HCT116 (cell line): ENCODE data around the gene SIGMAR1. TPM values are rescaled to one million over a fixed set of nuclear protein-coding genes. Genes with fewer than 3 reads are reported as not detected.

ENCODE experiments used
- ATAC-seq: fragments of 200-7000 bp; cut with Tn5 transposase; 2 replicates; pipeline ENCODE4 v1.9.1; 2020; ENCODE audit warnings: mild to moderate bottlenecking, moderate library complexity
- BruUV-seq: library from RNA; stranded (reverse); fragments of 400-500 nt; replicated peaks from 2 replicates; lab custom pipeline; 2021; lab: Mats Ljungman, UMichigan
- CTCF ChIA-PET: fragments of 300-600 bp; sonication (Branson Sonifier 250); formaldehyde crosslinking; loops from one replicate; lab custom pipeline; 2021; ENCODE audit warnings: antibody characterized with exemption; lab: Charles Lee
- POLR2A ChIA-PET: fragments of 300-600, 350-600 bp; sonication (Branson Sonifier 250); formaldehyde crosslinking; loops from one replicate; lab custom pipeline; 2021; ENCODE audit warnings: antibody characterized with exemption; lab: Charles Lee
- RAD21 ChIA-PET, 2 experiments: fragments of 300-600 bp; sonication (Branson Sonifier 250); formaldehyde crosslinking; loops; one replicate each; lab custom pipeline; 2023; ENCODE audit warnings: low total read pairs in 2 of 2; ENCODE audit not compliant: uncharacterized antibody in 2 of 2, unreplicated experiment in 2 of 2, low non-redundant PET in 1 of 2; lab: Charles Lee
- DNase-seq: peaks from one replicate; pipeline ENCODE4 v3.0.0-alpha.2; 2010; ENCODE audit warnings: low read depth, low spot score
- H2AFZ ChIP-seq: fragments of 200-600 bp; shearing (Covaris generic), sonication (generic); 2 replicates; pipeline ENCODE4 v1.6.1; 2017; ENCODE audit warnings: low read depth, mixed run types, mixed read lengths, antibody characterized with exemption, low read length; ENCODE audit not compliant: poor library complexity, severe bottlenecking
- H3K27ac ChIP-seq: 2 replicates; pipeline ENCODE4 v1.5.1; 2012; ENCODE audit warnings: low read depth, low read length
- H3K27me3 ChIP-seq: fragments of 200-600 bp; sonication (generic); 2 replicates; pipeline ENCODE4 v1.6.1; 2016; ENCODE audit warnings: mixed run types, low read length, mixed read lengths; ENCODE audit not compliant: insufficient read depth
- H3K36me3 ChIP-seq, 2 experiments: fragments of 200-500 bp in 1 of 2; fragments of 200-600 bp in 1 of 2; sonication (Bioruptor generic) in 1 of 2; sonication (generic) in 1 of 2; 2 replicates each; pipeline versions ENCODE4 v1.5.1 to v1.6.1; 2014 to 2016; ENCODE audit warnings: low read length in 2 of 2, inconsistent platforms in 1 of 2, mixed read lengths in 1 of 2, mixed run types in 1 of 2; ENCODE audit not compliant: insufficient read depth in 2 of 2, control insufficient read depth in 1 of 2
- H3K4me1 ChIP-seq, 2 experiments: fragments of 200-600 bp in 1 of 2; sonication (generic) in 1 of 2; 2 replicates each; pipeline versions ENCODE4 v1.5.1 to v1.6.1; 2012 to 2017; ENCODE audit warnings: low read length in 2 of 2, inconsistent platforms in 1 of 2, mild to moderate bottlenecking in 1 of 2, mixed read lengths in 1 of 2, mixed run types in 1 of 2, moderate library complexity in 1 of 2; ENCODE audit not compliant: insufficient read depth in 2 of 2, control insufficient read depth in 1 of 2
- H3K4me2 ChIP-seq: fragments of 200-600 bp; sonication (generic); 2 replicates; pipeline ENCODE4 v1.6.1; 2017; ENCODE audit warnings: mixed run types, low read length, mixed read lengths
- H3K4me3 ChIP-seq, 2 experiments: fragments of 200-600 bp in 1 of 2; sonication (generic) in 1 of 2; replicated peaks in 1 of 2; 2 replicates each; pipeline ENCODE4 v1.5.1; 2011 to 2016; ENCODE audit warnings: low read length in 2 of 2, control low read depth in 1 of 2, low read depth in 1 of 2, mild to moderate bottlenecking in 1 of 2, mixed read lengths in 1 of 2, mixed run types in 1 of 2
- H3K79me2 ChIP-seq: fragments of 200-600 bp; sonication (generic); 2 replicates; pipeline ENCODE4 v1.6.1; 2017; ENCODE audit warnings: mild to moderate bottlenecking, mixed run types, low read length, moderate library complexity, mixed read lengths; ENCODE audit not compliant: insufficient read depth
- H3K9ac ChIP-seq: fragments of 200-600 bp; sonication (generic); 2 replicates; pipeline ENCODE4 v1.6.1; 2016; ENCODE audit warnings: low read length, mixed read lengths
- H3K9me2 ChIP-seq: fragments of 200-600 bp; sonication (generic), shearing (Covaris generic); 2 replicates; pipeline ENCODE4 v1.6.1; 2017; ENCODE audit warnings: mixed run types, mild to moderate bottlenecking, moderate library complexity; ENCODE audit not compliant: insufficient read depth
- H3K9me3 ChIP-seq, 2 experiments: fragments of 200-500 bp in 1 of 2; fragments of 200-600 bp in 1 of 2; sonication (Bioruptor generic) in 1 of 2; sonication (generic) in 1 of 2; 2 replicates each; pipeline ENCODE4 v1.6.1; 2014 to 2017; ENCODE audit warnings: low read length in 2 of 2, mixed read lengths in 2 of 2, inconsistent platforms in 1 of 2, low read depth in 1 of 2, mild to moderate bottlenecking in 1 of 2, mixed run types in 1 of 2, moderate library complexity in 1 of 2; ENCODE audit not compliant: control insufficient read depth in 1 of 2, insufficient read depth in 1 of 2
- H4K20me1 ChIP-seq: fragments of 200-600 bp; sonication (generic), shearing (Covaris generic); 2 replicates; pipeline ENCODE4 v1.6.1; 2017; ENCODE audit warnings: mixed run types, mild to moderate bottlenecking, moderate library complexity; ENCODE audit not compliant: insufficient read depth
- ATF3 ChIP-seq: IDR thresholded peaks from 2 replicates; pipeline ENCODE4 v1.6.1; 2012
- CBX3 ChIP-seq: IDR thresholded peaks from 2 replicates; pipeline ENCODE4 v1.6.1; 2012; ENCODE audit warnings: low read depth
- CEBPB ChIP-seq: IDR thresholded peaks from 2 replicates; pipeline ENCODE4 v1.6.1; 2012; ENCODE audit warnings: low read depth
- CTCF ChIP-seq, 3 experiments: fragments of 200-600 bp in 1 of 3; sonication (generic) in 1 of 3; IDR thresholded peaks in 2 of 3; conservative IDR thresholded peaks in 1 of 3; 2 replicates each; pipeline ENCODE4 v1.5.1; 2012 to 2017; ENCODE audit warnings: low read depth in 2 of 3, low read length in 2 of 3, antibody characterized with exemption in 1 of 3, borderline replicate concordance in 1 of 3, control low read depth in 1 of 3, mild to moderate bottlenecking in 1 of 3, mixed read lengths in 1 of 3, mixed run types in 1 of 3, moderate library complexity in 1 of 3; ENCODE audit not compliant: insufficient read depth in 1 of 3
- EGR1 ChIP-seq: IDR thresholded peaks from 2 replicates; pipeline ENCODE4 v1.6.1; 2012; ENCODE audit warnings: low read depth
- EZH2 ChIP-seq: fragments of 200-600 bp; sonication (generic); IDR thresholded peaks from 2 replicates; pipeline ENCODE4 v1.6.1; 2017; ENCODE audit warnings: antibody characterized with exemption, mixed run types
- MAX ChIP-seq: IDR thresholded peaks from 2 replicates; pipeline ENCODE4 v1.6.1; 2012
- POLR2A ChIP-seq: IDR thresholded peaks from 2 replicates; pipeline ENCODE4 v1.7.0; 2011; ENCODE audit warnings: borderline replicate concordance; ENCODE audit not compliant: insufficient read depth, insufficient read length; ENCODE audit errors: extremely low read depth
- POLR2AphosphoS5 ChIP-seq: IDR thresholded peaks from 2 replicates; pipeline ENCODE4 v1.6.1; 2011; ENCODE audit warnings: mild to moderate bottlenecking, low read depth, low read length, moderate library complexity
- REST ChIP-seq: IDR thresholded peaks from 2 replicates; pipeline ENCODE4 v1.6.1; 2012; ENCODE audit warnings: low read depth
- SRF ChIP-seq: IDR thresholded peaks from 2 replicates; pipeline ENCODE4 v1.6.1; 2012; ENCODE audit warnings: low read depth
- YY1 ChIP-seq: IDR thresholded peaks from 2 replicates; pipeline ENCODE4 v1.6.1; 2011; ENCODE audit warnings: low read length, low read depth, moderate library complexity, mild to moderate bottlenecking; ENCODE audit not compliant: insufficient replicate concordance; ENCODE audit errors: extremely low read depth
- ZFX ChIP-seq: fragments of 450-650 bp; IDR thresholded peaks from 2 replicates; pipeline ENCODE4 v1.6.1; 2017
- ZNF274 ChIP-seq: fragments of 200-500 bp; sonication (Bioruptor generic); IDR thresholded peaks from 2 replicates; pipeline ENCODE4 v1.6.1; 2014; ENCODE audit warnings: mild to moderate bottlenecking, low read depth, low read length, inconsistent platforms
- intact Hi-C: fragments of 100-400 bp; cut with micrococcal nuclease; formaldehyde crosslinking; loops from 2 replicates; pipeline ENCODE4 v1.10.0; 2022
- total RNA-seq: library from RNA; stranded (reverse); gene quantifications from one replicate; pipeline ENCODE4 v1.2.1, GENCODE V29; 2021; ENCODE audit not compliant: unreplicated experiment

Gene SIGMAR1
- total RNA-seq, 1 experiment from 2014 or later, result 109 TPM

GRCh38 chr9:34654323-34655051 lies 16.9 kb upstream of the SIGMAR1 start:
- Histone ChIP-seq H3K4me3 (no peak overlapping the region), H3K9ac (no peak overlapping the region), H3K4me1 (peaks cover 15 to 34% of the 10 kb centered on the region in 2 experiments), H2AFZ (no peak overlapping the region), H3K4me2 (no peak overlapping the region), H3K27me3 (no peaks in the 10 kb centered on the region), H3K79me2 (no peaks in the 10 kb centered on the region), H4K20me1 (no peaks in the 10 kb centered on the region), H3K9me2 (no peaks in the 10 kb centered on the region), H3K36me3 (peaks cover 0 to 4% of the 10 kb centered on the region in 2 experiments; a peak in 1 of 4 replicates), H3K27ac (no peak overlapping the region), H3K9me3 (no peaks in the 10 kb centered on the region)
- ChIA-PET RAD21 (no interaction called here), CTCF (no interaction called here), POLR2A (no interaction called here)
- DNase-seq (no peak), ATAC-seq (no peak)
- intact Hi-C loops, result no loop called here
- no TSS peak for BruUV-seq
- TF ChIP-seq CBX3 (no peak), ZNF274 (no peak), CTCF (IDR thresholded peaks at IDR 0.05 in 2 of 3, conservative IDR thresholded peaks at IDR 0.05 in 1 of 3; ENCODE audit: borderline replicate concordance in 1 of 3, insufficient read depth in 1 of 3, low read depth in 2 of 3, low read length in 2 of 3) (no peak), MAX (no peak), POLR2A (no peak), REST (no peak), CEBPB (no peak), ZFX (no peak), EGR1 (no peak), EZH2 (no peak), POLR2AphosphoS5 (no peak), SRF (no peak), ATF3 (no peak), YY1 (no peak)
